Stimulated activated effector memory CD8-positive, alpha-beta T cell treated with anti-CD3 and anti-CD28 coated beads, Interleukin-12 subunit alpha, Interleukin-12 subunit beta, amount 100 ng/mL, for 72 hours (primary cell): ENCODE results near the gene NCAPD2.
"Not testable (repeated sequence)": the region's sequence is repeated elsewhere in the genome, so short reads cannot be mapped to it uniquely, and the experiment has no call there.

Experiments used
- ATAC-seq: fragments of 150-1000 bp; cut with Tn5 transposase; 2 replicates; pipeline ENCODE4 v1.10.0; 2021
- DNase-seq, 2 donors: peaks; one replicate each; pipeline ENCODE4 v3.0.0; 2021 to 2022; ENCODE audit warnings: low spot score in 2 of 2
- H3K27ac Mint-ChIP-seq: one replicate; pipeline ENCODE4 v1.8.0; 2022; ENCODE audit warnings: mild to moderate bottlenecking, mixed read lengths
- H3K36me3 Mint-ChIP-seq: one replicate; pipeline ENCODE4 v1.8.0; 2022; ENCODE audit warnings: mild to moderate bottlenecking, mixed read lengths
- H3K4me1 Mint-ChIP-seq: one replicate; pipeline ENCODE4 v1.8.0; 2022; ENCODE audit warnings: mixed read lengths
- H3K4me3 Mint-ChIP-seq: one replicate; pipeline ENCODE4 v1.8.0; 2022; ENCODE audit warnings: mild to moderate bottlenecking, mixed read lengths
- H3K9me3 Mint-ChIP-seq: one replicate; pipeline ENCODE4 v1.8.0; 2022; ENCODE audit warnings: mixed read lengths

Gene NCAPD2

GRCh38 chr12:6534695-6534944 lies 40.7 kb downstream of the NCAPD2 start:
- H3K4me3 Mint-ChIP-seq: peak overlapping the region; percentile 99
- DNase-seq: no peak
- H3K9me3 Mint-ChIP-seq: no peaks in the 10 kb centered on the region
- peak overlapping the region; percentile 100 for H3K27ac Mint-ChIP-seq
- ATAC-seq: no peak
- H3K4me1 Mint-ChIP-seq: peaks cover 71% of the 10 kb centered on the region
- H3K36me3 Mint-ChIP-seq: peaks cover 100% of the 10 kb centered on the region

- peak; percentile 65 to 93 for DNase-seq
- Mint-ChIP-seq H3K36me3 (peaks cover 100% of the 10 kb centered on the region), H3K4me3 (peak overlapping the region; percentile 99), H3K9me3 (no peaks in the 10 kb centered on the region), H3K27ac (peak overlapping the region; percentile 100), H3K4me1 (peaks cover 76% of the 10 kb centered on the region)
- ATAC-seq: peak; percentile 33
These were observed 41.2 kb downstream of the NCAPD2 start for GRCh38 chr12:6534945-6535696.

DNA sequence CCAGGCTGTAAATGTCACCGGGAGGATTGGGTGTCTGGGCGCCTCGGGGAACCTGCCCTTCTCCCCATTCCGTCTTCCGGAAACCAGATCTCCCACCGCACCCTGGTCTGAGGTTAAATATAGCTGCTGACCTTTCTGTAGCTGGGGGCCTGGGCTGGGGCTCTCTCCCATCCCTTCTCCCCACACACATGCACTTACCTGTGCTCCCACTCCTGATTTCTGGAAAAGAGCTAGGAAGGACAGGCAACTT lies 41.7 kb downstream of the NCAPD2 start:
- no peak for DNase-seq
- H3K4me1 Mint-ChIP-seq: peaks cover 80% of the 10 kb centered on the region
- ATAC-seq: no peak
- H3K36me3 Mint-ChIP-seq: peaks cover 100% of the 10 kb centered on the region
- H3K4me3 Mint-ChIP-seq: peak overlapping the region; percentile 99
- no peaks in the 10 kb centered on the region for H3K9me3 Mint-ChIP-seq
- H3K27ac Mint-ChIP-seq: peak overlapping the region; percentile 100

- H3K4me3 Mint-ChIP-seq: peak overlapping the region; percentile 99
- peak in 1 of 2 donors; percentile 60 for DNase-seq
- peak overlapping the region; percentile 100 for H3K27ac Mint-ChIP-seq
- no peak for ATAC-seq
- H3K9me3 Mint-ChIP-seq: no peaks in the 10 kb centered on the region
- H3K36me3 Mint-ChIP-seq: peaks cover 100% of the 10 kb centered on the region
- H3K4me1 Mint-ChIP-seq: peaks cover 76% of the 10 kb centered on the region
These were observed 42.3 kb downstream of the NCAPD2 start for GRCh38 chr12:6535960-6536847.

DNA sequence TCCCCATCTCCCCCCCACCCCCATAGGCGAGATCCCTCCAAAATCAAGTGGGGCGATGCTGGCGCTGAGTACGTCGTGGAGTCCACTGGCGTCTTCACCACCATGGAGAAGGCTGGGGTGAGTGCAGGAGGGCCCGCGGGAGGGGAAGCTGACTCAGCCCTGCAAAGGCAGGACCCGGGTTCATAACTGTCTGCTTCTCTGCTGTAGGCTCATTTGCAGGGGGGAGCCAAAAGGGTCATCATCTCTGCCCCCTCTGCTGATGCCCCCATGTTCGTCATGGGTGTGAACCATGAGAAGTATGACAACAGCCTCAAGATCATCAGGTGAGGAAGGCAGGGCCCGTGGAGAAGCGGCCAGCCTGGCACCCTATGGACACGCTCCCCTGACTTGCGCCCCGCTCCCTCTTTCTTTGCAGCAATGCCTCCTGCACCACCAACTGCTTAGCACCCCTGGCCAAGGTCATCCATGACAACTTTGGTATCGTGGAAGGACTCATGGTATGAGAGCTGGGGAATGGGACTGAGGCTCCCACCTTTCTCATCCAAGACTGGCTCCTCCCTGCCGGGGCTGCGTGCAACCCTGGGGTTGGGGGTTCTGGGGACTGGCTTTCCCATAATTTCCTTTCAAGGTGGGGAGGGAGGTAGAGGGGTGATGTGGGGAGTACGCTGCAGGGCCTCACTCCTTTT lies 43.1 kb downstream of the NCAPD2 start:
- Mint-ChIP-seq H3K36me3 (peaks cover 94% of the 10 kb centered on the region), H3K9me3 (no peaks in the 10 kb centered on the region), H3K27ac (peak overlapping the region; percentile 100), H3K4me1 (peaks cover 71% of the 10 kb centered on the region), H3K4me3 (peak overlapping the region; percentile 99)
- ATAC-seq (no peak), DNase-seq (peak in 1 of 2 donors; percentile 63)

- Mint-ChIP-seq H3K4me3 (peak overlapping the region; percentile 99), H3K27ac (peak overlapping the region; percentile 100), H3K4me1 (peaks cover 69% of the 10 kb centered on the region), H3K36me3 (peaks cover 90% of the 10 kb centered on the region)
- DNase-seq (peak; percentile 70 to 91), ATAC-seq (peak; percentile 5)
- not testable (repeated sequence) for H3K9me3 Mint-ChIP-seq
These were observed 43.9 kb downstream of the NCAPD2 start for GRCh38 chr12:6537580-6538419.

DNA sequence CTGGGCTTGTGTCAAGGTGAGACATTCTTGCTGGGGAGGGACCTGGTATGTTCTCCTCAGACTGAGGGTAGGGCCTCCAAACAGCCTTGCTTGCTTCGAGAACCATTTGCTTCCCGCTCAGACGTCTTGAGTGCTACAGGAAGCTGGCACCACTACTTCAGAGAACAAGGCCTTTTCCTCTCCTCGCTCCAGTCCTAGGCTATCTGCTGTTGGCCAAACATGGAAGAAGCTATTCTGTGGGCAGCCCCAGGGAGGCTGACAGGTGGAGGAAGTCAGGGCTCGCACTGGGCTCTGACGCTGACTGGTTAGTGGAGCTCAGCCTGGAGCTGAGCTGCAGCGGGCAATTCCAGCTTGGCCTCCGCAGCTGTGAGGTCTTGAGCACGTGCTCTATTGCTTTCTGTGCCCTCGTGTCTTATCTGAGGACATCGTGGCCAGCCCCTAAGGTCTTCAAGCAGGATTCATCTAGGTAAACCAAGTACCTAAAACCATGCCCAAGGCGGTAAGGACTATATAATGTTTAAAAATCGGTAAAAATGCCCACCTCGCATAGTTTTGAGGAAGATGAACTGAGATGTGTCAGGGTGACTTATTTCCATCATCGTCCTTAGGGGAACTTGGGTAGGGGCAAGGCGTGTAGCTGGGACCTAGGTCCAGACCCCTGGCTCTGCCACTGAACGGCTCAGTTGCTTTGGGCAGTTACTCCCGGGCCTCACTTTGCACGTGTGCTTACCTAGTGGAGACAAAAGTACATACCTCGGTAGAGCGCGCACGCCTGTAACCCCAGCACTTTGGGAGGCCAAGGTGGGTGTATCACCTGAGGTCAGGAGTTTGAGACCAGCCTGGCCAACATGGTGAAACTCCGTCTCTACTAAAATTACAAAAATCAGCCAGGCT lies 44.8 kb downstream of the NCAPD2 start:
- Mint-ChIP-seq H3K27ac (peak overlapping the region; percentile 100), H3K9me3 (no peaks in the 10 kb centered on the region), H3K4me1 (peaks cover 61% of the 10 kb centered on the region), H3K4me3 (peak overlapping the region; percentile 99), H3K36me3 (peaks cover 82% of the 10 kb centered on the region)
- ATAC-seq: no peak
- DNase-seq: peak; percentile 20 to 57

DNA sequence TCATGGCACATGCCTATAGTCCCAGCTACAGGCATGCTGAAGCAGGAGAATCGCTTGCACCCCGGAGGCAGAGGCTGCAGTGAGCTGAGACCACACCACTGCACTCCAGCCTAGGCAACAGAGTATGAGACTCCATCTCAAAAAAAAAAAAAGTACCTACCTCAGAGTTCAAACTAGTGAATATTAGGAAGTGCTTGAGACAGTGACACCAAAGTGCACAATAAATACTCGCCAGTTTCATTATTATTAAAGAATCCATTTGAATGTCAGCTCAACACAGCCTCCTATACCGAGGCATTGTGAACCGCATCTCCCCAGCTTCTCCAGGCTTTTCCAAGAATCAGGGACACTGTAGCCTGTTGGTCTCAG lies 45.4 kb downstream of the NCAPD2 start:
- Mint-ChIP-seq H3K4me3 (peak overlapping the region; percentile 53), H3K27ac (peak overlapping the region; percentile 81), H3K9me3 (no peaks in the 10 kb centered on the region), H3K36me3 (peaks cover 78% of the 10 kb centered on the region), H3K4me1 (peaks cover 56% of the 10 kb centered on the region)
- no peak for ATAC-seq
- DNase-seq: no peak

- Mint-ChIP-seq H3K9me3 (no peaks in the 10 kb centered on the region), H3K4me3 (peak overlapping the region; percentile 53), H3K4me1 (peaks cover 55% of the 10 kb centered on the region), H3K27ac (peak overlapping the region; percentile 81), H3K36me3 (peaks cover 78% of the 10 kb centered on the region)
- peak in 1 of 2 donors; percentile 55 for DNase-seq
- ATAC-seq: no peak
These were observed 45.8 kb downstream of the NCAPD2 start for GRCh38 chr12:6539707-6540134.

GRCh38 chr12:6540181-6540877 lies 46.4 kb downstream of the NCAPD2 start:
- Mint-ChIP-seq H3K4me3 (peak overlapping the region; percentile 53), H3K27ac (peak overlapping the region; percentile 81), H3K4me1 (peaks cover 51% of the 10 kb centered on the region), H3K36me3 (peaks cover 78% of the 10 kb centered on the region), H3K9me3 (no peaks in the 10 kb centered on the region)
- peak; percentile 7 for ATAC-seq
- peak in 1 of 2 donors; percentile 61 for DNase-seq

DNA sequence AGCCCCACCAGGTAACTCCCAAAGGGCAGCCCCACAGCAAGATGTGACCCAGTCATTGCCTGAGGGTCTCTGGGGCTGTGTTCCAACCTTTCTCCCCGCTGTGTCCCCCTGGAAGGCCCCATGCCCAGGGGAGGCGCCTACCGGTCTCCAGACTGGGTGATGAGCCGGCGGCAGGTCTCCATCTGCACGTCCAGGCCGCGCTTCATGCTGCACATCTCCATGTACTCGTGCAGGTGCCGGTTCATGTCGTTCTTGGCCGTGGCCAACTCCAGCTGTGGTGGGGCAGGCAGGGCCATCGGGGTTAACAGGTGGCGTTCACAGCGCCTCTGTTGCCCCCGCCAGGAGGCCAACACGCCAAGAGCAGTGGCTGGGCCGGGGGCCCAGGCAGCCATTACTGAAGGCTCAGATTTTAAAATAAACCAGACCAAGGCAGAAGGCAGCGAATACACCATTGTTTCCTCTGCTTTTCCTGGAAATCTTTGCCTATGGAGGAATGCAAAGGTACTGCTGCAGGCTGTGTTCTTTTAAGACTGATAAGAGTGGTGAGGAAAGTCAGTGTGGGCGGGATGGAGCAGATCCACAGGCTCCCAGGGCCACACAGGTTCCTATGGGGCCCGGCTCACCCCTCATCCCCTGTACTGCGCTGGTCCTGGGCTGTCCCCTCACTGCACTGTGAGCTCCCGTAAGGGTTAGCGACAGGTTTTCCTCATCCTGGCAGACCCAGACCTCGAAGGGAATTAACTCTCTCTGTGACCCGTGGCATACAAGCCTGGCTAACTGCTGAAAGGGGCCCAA lies 47.7 kb downstream of the NCAPD2 start:
- Mint-ChIP-seq H3K4me3 (no peak overlapping the region), H3K27ac (peak overlapping the region; percentile 75), H3K4me1 (peaks cover 41% of the 10 kb centered on the region), H3K36me3 (peaks cover 78% of the 10 kb centered on the region), H3K9me3 (no peaks in the 10 kb centered on the region)
- ATAC-seq: no peak
- no peak for DNase-seq

GRCh38 chr12:6542209-6543009 lies 48.5 kb downstream of the NCAPD2 start:
- Mint-ChIP-seq H3K27ac (peak overlapping the region; percentile 75), H3K4me3 (no peak overlapping the region), H3K36me3 (peaks cover 78% of the 10 kb centered on the region), H3K9me3 (no peaks in the 10 kb centered on the region), H3K4me1 (peaks cover 32% of the 10 kb centered on the region)
- no peak for ATAC-seq
- DNase-seq: no peak
